Dermis microvascular lymphatic vessel endothelial cell (primary cell): ENCODE results near the gene B3GNT4. TPM values are rescaled to one million over a fixed set of nuclear protein-coding genes. Genes with fewer than 3 reads are reported as not detected.
"Not testable (repeated sequence)": the region's sequence is repeated elsewhere in the genome, so short reads cannot be mapped to it uniquely, and the experiment has no call there.

ENCODE experiments used
- DNase-seq, 2 donors: peaks; one replicate each; pipeline versions ENCODE4 v3.0.0 to v3.0.0-alpha.2; 2010; ENCODE audit warnings: low read depth in 2 of 2
- total RNA-seq: library from RNA; depleted of rRNA; stranded (reverse); fragments of >200 nt; gene quantifications from 2 replicates; pipeline ENCODE4 v1.2.1, GENCODE V29; 2014

B3GNT4 gene
- under 0.01 TPM in 2 replicates for total RNA-seq

DNA sequence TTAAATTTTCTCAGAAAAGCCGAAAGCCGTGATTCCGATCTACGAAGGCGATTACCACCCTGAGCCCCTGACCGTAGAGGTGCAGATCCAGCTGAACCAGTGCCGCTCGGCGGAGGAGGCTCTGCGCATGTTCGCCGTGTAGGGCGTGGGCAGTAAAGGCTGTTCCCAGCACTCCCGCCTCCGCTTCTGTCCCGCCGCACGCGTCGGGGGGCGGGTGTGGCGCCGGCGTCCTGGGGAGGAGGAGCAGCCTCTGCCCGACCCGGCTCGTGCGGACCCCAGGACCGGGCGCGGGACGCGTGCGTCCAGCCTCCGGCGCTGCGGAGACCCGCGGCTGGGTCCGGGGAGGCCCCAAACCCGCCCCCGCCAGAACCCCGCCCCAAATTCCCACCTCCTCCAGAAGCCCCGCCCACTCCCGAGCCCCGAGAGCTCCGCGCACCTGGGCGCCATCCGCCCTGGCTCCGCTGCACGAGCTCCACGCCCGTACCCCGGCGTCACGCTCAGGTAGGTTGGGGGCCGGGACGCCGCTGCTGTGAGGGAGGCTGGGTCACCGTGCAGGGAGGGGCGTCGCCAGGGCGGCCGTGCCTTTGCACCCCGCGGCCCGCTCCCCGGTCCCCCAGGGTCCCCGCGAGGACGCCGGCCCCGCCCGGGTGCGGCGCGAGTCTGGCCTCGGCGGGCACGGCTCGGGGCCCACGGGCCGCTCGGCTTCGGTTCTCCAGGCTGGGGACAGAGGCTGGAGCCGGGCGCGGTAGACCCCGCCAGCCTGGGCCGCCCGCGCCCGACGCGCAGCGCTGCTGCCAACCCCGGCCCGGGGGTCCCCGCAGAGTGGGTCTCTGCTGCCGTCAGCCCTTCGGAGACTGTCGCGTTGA lies at the start of gene B3GNT4:
Gene B3GNT4 (plus strand): TSS at position 409 of the 866 bp plus-strand sequence. CDS start 910 bp downstream, outside the sequence.
- DNase-seq = peak in 1 of 2 donors; percentile 49

DNA sequence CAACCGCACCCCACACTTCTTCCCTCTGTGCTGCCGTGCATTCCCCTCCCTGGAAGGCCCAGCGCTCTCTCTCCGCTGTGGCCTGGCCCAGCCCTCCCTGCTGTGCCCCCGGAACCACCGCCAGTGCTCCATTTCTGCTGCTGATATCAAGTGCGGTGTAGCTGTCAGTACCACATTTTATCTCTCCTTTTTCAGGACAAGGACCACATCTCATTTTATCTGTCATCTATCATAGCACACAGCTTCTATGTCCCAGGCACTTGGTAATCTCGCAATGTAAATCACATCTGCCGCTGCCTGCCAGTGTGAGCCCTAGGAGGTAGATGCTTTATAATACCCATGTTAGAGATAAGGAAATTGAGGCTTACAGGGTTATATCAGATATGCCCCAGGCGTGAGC lies 47.8 kb upstream of the B3GNT4 start:
- no peak for DNase-seq

DNA sequence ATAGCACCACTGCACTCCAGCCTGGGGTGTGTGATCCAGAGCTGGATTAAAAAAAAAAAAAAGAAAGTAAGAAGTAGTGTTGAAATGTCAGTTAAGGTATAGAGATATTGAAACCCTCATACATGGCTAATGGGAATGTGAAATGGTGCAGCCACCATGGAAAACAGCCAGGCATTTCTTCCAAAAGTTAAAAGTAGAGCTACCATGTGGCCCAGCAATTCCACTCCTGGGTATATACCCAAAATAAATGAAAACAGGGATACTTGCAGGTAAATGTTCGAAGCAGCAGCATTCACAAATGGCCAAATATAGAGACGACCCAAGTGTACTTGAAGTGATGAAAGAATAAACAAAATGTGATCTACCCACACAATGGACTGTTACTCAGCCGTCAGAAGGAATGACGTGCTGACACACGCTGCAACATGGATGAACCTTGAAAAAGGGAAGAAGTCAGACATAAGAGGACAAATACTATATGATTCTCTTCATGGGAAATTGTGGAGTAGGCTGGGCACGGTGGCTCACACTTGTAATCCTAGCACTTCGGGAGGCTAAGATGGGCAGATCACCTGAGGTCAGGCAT lies 44.7 kb upstream of the B3GNT4 start:
- DNase-seq = no peak

DNA sequence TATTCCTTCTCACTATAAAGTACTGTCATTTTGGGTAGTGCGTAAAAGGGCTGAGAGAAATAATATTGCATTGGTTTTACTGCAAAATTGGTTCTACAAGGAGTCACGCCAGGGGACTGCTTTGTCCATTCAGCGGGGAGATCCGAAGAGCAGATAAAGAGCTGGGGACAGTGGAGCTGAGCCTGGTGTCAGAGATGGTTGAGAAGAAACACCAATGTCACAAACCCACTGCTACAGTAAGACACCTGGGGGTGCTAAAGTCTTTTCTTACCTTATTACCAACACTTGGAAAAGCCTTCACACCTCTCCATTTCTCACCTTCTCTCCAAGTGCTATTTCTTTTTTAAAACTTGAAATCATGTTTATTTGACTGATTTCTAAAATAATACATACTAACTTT lies 43.6 kb upstream of the B3GNT4 start:
- no peak for DNase-seq

DNA sequence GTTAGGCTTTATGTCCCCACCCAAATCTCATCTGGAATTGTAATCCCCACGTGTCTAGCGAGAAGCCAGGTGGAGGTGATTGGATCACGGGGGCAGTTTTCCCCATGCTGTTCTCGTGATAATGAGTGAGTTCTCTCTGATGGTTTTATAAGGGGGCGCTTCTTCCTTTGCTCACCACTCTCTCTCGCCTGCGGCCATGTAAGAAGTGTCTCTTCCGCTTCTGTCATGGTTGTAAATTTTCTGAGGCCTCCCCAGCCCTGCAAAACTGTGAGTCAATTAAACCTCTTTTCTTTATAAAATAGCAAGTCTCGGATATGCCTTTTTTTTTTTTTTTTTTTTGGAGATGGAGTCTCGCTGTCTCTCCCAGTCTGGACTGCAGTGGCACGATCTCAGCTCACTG lies 42.7 kb upstream of the B3GNT4 start:
- no peak for DNase-seq

DNA sequence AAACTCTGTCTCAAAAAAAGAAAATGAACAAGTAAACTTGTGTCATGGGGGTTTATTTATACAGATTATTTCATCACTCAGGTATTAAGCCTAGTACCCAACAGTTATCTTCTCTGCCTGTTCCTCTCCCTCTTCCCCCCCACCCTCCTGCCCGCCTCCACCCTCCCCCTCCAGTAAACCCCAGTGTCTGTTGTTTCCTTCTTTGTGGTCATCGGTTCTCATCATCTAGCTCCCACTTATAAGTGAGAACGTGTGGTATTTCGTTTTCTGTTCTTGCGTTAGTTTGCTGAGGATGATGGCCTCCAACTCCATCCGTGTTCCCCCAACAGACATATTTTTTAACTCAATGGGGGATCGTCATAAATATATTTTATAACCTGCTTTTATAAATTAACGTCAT lies 41.8 kb upstream of the B3GNT4 start:
- DNase-seq = no peak

DNA sequence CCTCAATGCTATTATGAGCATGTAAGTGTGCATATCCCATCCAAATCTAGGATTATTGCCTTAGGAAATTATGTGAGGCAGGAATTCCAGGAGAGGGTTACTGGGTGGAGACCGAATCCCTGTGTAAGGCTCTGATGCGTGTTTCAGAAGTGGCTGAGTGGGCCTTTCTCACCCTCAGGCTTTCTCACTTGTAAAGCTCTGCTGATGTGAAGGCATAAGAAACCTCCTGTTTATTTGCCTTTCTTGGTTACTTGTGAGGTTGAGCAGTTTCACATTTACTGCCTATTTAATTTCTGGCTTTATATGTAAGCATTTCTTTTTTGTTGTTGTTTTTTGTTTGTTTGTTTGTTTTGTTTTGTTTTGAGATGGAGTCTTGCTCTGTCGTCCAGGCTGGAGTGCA lies 40.5 kb upstream of the B3GNT4 start:
- no peak for DNase-seq

DNA sequence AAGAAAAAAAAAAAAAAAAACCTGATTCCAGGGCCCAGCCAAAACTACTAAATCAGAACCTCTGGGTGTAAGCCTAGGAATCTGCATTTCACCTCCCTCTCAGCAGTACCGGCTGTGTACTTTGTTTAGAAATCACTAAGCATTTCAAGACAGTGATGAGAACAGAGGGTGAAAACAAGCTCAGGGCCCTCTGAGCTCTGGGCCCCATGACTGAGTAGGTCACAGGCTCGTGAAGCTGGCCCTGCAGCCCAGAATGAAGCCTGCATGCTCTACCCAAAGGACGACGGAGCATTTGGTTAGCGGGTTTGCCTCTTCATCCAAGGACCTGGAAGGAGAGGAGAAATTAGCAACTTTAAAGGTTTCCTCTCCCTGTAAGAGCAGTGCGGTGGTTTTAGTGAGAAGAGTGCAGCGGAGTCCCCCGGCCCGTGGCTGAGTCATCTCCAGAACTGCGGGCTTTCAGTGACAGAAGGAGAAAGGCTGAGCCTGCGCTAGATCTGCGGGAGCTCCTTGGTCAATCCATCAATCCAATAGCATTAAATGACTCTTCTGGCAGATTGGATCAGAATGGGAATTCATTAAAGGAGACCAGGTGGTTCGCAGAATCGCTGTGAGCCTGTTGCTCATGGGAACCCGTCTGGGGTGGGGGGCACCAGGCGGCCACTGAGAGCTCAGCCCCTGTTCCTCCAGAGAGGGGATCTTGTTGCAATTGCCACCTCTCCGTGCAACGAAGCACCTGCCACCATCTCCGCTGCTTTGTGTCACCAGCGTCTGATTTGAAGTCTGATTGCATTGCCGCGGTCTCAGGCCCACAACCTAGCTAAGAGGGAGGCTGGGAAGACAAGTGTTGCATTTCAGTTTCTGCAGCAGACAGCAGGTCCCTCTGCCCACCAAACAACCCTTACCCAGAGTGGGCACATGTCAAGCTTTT lies 36.8 kb upstream of the B3GNT4 start:
- DNase-seq = no peak

DNA sequence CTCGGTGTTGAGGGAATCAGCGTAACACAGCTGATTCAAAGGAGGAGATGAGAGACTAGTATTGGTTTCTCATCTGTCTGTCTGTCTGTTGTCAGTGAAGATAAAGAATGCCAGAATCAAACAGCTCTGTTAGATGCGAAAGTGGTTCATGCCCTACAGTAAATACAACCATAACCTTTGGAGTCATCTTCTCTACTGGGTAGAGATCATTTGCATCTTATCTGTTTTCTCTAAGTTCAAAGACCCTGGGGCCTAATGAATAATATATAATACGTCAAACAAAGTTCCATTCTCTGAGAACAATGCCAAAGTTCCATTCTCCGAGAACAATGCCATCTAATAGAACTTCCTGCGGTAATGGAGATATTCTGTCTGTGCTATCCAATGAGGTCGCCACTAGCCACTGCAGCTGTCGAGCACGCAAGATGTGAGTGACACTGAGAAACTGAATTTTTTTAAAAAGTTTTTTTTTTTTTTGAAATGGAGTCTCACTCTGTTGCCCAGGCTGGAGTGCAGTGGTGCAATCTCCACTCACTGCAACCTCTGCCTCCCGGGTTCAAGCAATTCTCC lies 36.1 kb upstream of the B3GNT4 start:
- DNase-seq = peak; percentile 45 to 57

DNA sequence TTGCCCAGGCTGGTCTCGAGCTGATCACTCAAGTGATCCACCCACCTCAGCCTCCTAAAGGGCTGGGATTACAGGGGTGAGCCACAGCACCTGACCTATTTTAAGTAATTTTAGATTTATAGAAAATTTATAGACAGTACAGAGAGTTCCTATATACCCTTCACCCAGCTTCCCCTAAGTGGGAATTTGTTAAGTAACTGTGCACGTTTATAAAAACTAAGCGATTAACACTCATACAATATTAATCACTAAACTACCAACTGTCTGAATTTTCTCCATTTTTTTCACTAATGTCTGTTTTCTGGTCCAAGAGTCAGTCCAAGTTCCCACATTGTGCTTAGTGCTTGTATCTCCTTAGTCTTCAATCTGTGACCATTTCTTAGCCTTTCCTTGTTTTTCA lies 35.0 kb upstream of the B3GNT4 start:
- no peak for DNase-seq

DNA sequence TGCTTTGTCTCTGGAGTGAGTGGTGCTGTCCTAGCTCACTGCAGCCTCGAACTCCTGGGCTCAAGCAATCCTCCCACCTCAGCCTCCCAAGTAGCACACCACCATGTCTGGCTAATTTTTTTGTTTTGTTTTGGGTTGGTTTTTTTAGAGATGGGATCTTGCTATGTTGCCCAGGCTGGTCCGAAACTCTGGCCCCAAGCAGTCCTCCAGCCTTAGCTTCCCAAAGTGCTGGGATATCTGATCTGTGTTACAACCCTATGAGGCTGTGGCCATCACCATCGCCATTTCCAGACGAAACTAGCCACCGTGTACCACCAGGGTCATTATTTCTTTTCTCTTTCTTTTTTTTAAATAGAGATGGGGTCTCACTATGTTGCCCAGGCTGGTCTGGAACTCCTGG lies 32.1 kb upstream of the B3GNT4 start:
- DNase-seq = no peak

DNA sequence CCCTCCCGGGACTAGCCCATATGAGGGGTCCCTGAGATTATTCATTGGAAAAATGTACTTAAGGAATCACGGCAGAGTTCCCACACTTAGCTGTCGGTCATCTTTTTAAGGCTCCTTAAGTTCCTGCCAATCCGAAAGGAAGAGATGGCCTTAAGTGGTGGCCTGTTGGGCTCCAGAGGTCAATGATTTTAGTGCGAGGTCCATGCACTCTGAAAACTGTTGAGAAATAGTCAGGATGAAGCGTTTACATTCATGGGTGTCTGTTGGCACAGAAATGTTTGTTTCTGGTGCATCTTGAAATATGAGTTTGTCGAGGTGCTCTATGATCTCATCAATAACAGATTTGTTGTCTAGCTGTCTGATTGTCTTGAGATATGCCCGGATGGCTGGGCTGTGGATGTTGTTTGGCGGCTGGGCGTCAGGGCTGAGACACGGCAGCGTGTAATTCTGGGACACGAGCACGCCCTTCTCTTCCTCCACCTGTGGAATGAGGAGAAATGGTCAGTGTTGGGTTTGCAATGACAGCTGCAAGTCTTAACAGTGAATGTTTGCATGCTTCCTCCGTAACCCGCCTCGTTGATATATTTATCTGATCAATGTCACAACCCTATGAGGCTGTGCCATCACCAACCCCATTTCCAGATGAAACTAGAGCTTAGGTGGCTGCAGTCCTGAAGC lies 31.1 kb upstream of the B3GNT4 start:
- no peak for DNase-seq

DNA sequence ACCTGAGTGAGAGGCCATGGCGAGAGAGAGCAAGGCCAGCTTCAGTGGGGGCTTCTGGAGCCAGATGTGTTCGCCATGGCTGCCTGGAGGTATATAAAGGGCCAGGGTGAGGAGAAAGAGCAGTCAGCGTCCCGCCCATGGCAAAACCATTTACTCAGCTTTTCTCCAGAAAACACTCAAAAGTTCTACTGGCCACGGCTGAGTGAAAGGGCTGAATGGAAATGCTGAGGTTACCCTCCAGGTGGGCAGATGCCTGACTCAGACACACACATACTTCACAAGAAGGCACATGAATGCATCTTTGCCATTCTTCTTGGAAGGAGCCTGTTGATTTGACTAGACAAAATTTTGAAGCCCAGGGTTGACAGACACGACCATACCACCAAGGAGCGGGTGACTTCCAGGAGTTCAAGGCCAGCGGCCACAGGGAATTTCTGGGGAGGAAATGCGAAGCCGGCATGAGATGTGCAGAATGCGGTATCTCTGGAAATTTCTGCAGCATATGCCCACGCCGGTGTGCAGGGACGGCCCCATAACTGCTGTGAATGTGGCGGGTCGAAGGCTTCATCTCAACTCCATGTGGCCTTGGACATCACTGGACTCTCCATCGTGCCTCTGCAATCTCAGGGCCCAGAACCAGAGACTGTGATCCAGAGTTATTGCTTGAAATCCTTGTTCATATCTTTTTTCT lies 29.2 kb upstream of the B3GNT4 start, which contains the start of gene IL31:
Gene IL31 (minus strand): TSS at position 67 of the 691 bp plus-strand sequence. CDS start 49 bp downstream, at position 18.
- no peak for DNase-seq

DNA sequence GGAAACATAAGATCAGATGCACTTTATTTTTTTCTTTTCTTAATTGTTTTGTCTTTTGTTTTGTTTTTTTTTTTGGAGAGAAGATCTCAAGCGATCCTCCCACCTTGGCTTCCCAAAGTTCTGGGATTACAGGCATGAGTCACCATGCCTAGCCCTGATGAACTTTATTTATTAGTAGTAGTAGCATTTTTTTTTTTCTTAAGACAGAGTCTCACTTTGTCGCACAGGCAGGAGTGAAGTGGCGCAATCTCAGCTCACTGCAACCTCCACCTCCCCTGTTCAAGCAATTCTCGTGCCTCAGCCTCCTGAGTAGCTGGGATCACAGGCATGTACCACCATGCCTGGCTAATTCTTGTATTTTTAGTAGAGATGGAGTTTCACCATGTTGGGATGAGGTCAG lies 27.0 kb upstream of the B3GNT4 start:
- DNase-seq = not testable (repeated sequence)

DNA sequence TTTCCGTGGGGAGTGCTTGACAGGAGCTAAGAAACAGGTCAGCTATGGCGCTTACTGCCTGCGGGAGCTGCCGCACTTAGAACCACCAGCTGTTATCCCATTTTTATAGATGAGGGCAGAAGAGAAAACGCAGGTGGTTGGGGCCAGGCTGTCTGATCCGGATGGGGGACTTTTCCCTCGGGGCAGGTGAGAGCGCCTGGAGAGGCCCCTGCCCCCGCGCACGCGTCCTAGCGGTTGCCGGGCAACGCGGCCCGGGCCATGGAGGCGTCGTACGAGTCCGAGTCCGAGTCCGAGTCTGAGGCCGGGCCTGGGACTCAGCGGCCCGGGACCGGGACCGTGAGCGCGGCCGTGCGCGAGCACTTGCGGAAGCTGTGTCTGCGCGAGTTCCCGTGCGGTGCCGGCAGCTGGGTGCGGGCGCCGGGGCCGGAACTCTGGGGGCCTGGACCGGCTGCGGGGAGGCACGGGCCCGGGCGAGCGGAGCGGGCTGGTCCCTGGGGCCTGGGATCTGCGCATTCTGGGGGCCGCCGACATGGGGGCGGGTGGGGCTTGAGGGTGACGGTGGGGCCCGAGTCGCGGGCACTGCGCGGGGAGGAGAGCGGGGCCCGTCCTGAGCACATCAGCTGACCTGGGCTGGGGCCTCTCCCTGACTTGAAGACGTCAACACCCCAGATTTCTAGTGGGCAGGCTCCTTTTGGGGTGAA lies 20.5 kb upstream of the B3GNT4 start, which contains the start of gene LRRC43:
Gene LRRC43 (plus strand): TSS at position 237 of the 701 bp plus-strand sequence. CDS start 22 bp downstream, at position 259.
- DNase-seq = peak in 1 of 2 donors; percentile 33

DNA sequence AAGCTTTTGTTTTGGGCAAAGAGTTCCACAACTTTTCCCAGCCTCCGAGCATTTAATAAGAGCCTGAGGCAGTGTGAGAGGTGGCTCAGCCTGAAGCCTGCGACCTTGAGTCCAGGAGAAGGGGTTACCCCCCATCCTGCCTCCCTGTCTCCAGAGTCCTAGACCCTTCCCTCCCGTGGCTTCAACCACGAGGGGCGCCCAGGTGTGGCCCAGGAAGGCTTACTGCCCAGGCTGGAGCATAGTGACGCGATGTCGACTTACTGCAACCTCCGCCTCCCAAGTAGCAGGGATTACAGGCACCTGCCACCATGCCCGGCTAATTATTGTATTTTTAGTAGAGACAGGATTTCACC lies 19.9 kb upstream of the B3GNT4 start:
- DNase-seq = no peak

DNA sequence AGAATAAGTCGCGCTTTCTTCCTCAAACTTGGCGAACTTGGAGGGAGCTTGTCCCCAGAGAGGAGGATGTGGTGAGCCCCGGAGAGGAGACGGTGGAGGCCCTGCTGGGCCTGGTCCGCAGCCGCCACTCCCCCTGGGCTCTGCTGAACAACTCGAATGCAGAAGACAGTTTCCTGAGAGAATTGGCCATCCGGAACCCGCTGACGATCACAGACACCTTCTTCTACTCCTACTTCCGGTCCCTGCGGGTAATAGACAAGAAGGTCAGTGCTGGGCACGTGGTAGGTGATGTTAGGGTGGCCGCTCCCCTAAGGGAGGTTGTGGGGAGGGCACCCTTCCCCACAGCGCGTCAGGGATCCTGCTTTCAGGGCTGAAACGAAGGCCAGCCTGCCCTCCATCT lies 19.0 kb upstream of the B3GNT4 start:
- DNase-seq = no peak

DNA sequence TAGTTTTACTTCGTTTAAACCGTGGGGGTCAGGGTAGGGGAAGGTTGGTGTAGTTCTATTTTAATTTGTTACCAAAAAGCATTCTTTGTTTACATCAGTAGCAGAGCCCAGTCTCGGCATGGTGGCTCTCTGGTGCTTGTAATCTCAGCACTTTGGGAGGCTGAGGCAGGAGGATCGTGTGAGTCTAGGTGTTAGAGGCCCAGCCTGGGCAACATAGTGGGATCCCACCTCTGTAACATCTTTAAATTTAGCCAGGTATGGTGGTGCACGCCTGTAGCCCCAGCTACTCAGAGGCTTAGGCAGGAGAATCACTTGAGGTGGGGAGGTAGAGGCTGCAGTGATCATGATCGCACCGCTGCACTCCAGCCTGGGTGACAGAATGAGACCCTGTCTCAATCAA lies 18.4 kb upstream of the B3GNT4 start:
- no peak for DNase-seq

DNA sequence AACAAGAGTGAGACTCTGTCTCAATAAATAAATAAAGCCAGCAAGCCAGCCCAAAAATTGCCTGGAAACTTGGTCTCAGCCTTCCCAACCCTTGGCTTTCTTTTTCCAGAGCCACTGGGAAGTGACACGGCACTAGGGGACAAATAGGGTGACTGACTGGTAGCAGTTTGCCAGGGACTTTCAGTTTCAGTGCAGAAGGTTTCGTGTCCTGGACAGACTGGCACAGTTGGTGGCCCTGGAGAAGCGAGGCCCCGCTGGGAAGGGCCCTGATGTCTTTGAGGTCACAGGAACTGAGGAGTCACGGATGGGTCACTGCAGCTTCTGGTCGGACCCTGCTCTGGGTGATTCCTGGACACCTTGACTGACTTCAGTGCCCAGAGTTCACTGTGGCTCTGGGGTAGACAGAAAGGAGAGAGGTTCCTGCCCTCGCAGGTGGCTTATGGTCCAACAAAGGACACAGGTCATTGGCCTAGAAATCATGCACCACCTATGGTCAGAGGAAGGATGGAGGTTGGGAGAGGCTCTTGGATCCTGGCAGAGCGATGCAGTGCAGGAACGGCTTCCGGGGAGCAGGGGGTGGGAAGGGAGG lies 17.9 kb upstream of the B3GNT4 start:
- no peak for DNase-seq
